GM18951 (cell line): ENCODE data around the gene PABPC3.

Experiments
- POLR2A ChIP-seq: IDR thresholded peaks from 4 replicates; pipeline ENCODE4 v1.6.1; 2011; ENCODE audit warnings: mild to moderate bottlenecking; ENCODE audit not compliant: insufficient read length, insufficient read depth; ENCODE audit errors: extremely low read depth
- in situ Hi-C: fragments of 300-500 bp; cut with MboI; formaldehyde crosslinking; loops from one replicate; pipeline ENCODE4 v1.12.0; 2022; ENCODE audit warnings: low sequenced_read_pairs, mixed read lengths, inconsistent platforms; ENCODE audit not compliant: unreplicated experiment

PABPC3 gene

DNA sequence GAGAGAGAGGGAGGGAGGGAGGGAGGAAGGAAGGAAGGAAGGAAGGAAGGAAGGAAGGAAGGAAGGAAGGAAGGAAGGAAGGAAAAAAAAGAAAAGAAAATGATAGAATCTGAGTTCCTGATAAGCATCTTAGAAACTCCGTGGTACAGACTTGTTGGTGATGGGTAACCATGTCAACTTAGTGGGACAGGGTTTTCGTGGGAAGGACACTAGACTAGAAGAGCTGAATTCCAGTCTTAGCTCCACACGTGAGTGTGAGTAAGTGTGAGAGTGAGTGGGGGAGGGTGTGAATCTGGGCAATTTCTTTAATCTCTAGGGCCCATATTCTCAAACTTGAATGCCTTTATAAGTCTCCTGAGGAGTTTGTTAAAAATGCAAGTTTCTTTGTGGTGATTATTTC is 35.0 kb downstream of the PABPC3 start:
- in situ Hi-C loops, result no loop called here
- no peak for TF ChIP-seq POLR2A

DNA sequence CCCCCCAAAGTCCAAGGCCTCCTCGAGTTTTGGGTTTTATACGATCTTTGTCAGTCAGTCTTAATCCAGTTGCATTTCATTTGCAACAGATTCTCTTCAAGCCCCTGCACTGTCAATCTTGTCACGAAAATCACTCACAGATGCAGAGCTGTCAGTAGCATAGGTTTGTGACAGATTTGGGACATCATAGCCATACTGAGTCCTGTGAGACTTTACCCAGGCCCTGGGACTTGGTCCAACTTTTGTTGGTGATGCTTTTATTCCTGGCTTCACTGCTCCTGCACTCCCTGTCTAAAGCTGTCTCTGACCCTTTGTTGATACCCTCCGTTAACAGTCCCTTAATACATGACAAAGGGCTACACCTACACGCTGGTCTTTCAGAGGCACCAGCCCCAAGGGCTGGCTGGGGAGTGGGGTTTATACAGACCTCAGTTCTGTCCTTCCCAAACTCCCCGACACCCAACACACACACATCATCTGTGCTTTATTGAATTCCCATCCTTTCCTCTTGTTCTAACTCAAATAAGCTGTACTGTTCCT is 36.0 kb downstream of the PABPC3 start:
- in situ Hi-C loops, result no loop called here
- no peak for TF ChIP-seq POLR2A

DNA sequence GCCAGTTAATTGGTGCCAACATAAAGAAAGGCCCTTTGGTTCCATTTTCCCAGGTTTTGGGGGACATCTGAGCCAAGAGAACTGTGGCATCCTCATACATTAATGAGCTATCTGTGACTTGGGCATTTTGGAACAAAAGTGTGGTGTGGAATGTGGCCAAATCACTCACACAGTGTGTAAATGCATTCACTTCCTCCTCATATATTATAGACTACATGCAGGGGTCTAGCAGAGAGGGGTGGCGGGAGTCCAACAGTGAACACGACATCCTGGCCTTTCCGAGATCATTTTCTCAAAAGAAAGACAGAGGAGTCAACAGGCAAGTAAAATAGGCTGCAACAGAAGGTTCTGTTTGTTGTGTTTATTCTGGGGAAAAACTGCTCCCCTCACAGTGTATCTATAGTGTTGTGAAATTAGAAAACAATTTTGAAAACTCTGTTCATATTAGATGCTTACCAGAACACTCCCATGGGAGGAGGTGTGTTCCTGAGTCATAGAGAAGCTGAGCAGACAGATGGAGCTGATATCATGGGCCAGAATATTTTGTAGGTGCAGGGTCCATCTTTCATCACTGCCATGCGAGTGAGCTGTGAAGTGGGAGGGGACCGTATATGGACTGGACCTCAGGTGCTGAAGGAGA is 36.9 kb downstream of the PABPC3 start:
- in situ Hi-C loops, result no loop called here
- TF ChIP-seq POLR2A, result no peak

GRCh38 chr13:25135896-25136295 is 40.0 kb downstream of the PABPC3 start:
- in situ Hi-C loops, result no loop called here
- no peak for TF ChIP-seq POLR2A

DNA sequence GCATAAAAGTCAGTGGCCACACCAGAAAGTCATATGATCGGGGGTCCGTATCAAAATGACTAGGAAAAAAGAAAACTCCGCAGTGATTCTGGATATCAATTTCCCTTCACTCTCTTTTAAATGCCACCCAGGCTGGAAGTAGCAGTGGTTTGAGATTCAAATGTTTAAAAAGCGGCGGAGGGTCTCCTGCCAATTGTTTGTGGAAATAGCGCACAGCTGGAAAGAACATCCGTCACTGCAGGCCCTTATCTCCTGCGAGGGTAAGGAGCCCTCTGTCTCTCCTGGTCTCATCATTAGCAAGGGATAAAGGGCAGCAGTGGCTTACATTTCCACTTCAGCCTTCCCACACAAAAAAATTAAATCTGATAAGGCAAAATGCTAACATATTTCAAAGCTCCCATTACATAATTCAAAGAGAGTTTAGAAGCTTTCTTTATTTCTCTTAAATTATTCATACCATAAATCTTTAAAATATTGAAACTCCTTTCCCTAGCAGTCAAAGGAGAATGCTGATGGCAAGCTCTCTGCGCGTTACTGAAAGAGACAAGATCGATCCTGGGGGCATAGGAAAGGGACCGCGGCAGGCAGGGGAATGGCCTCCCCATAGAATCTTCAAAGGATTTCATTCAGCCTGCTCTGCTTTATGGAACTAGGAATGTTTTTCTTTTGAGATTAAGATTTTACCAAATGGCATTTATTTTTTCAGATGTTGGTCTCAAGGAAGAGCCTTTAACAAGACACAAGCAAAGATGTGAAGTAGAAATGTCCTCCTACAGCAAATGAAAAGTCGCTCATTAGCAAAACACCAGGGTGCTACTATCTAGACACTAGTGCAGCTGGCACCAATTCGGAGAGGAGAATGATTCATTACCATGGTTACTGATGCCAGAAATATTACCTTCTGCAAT is 41.2 kb downstream of the PABPC3 start:
- in situ Hi-C loops, result no loop called here
- no peak for TF ChIP-seq POLR2A

GRCh38 chr13:25137788-25138115 is 41.8 kb downstream of the PABPC3 start:
- no peak for TF ChIP-seq POLR2A
- in situ Hi-C loops, result no loop called here

GRCh38 chr13:25141042-25141441 is 45.1 kb downstream of the PABPC3 start:
- TF ChIP-seq POLR2A, result no peak
- in situ Hi-C loops, result no loop called here

DNA sequence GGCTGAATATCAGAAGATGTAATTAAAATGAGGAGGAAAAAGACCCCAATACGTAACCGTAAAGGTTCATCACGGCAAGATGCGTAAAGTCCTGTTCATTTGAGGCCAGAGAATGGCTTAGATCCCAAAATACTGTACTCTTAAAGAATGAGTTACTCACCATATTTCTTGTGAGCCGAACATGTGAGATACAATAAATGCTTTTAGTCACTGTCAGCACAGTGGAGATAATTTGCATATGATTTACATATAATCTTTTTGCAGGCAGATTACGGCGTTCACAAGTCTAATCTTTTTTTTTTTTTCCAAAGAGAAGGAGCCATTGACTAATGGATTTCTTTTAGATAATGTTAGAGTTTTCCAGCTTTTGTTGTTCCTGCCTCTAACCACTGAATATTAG is 47.8 kb downstream of the PABPC3 start:
- in situ Hi-C loops, result no loop called here
- TF ChIP-seq POLR2A, result no peak

- no peak for TF ChIP-seq POLR2A
- in situ Hi-C loops, result no loop called here
These were observed 51.9 kb downstream of the PABPC3 start for GRCh38 chr13:25147638-25148401.

GRCh38 chr13:25148402-25148771 is 52.5 kb downstream of the PABPC3 start:
- in situ Hi-C loops, result no loop called here
- TF ChIP-seq POLR2A, result no peak
